Esophagus squamous epithelium (tissue), 4 donors: ENCODE results near the gene PDSS2.

ENCODE experiments used
- POLR2A ChIP-seq, 4 donors: fragments of 450-650 bp; IDR thresholded peaks; one replicate each; pipeline ENCODE4 v1.6.1; 2017; ENCODE audit warnings: antibody characterized with exemption in 4 of 4, mild to moderate bottlenecking in 4 of 4, moderate library complexity in 3 of 4
- TF ChIP-seq, protein P1 (sequence below), 6 experiments: fragments of 450-650 bp in 4 of 6; fragments of 200-600 bp in 2 of 6; sonication (generic) in 2 of 6; IDR thresholded peaks; one replicate each; pipeline ENCODE4 v1.5.1; 2016 to 2019; ENCODE audit warnings: antibody characterized with exemption in 6 of 6, mild to moderate bottlenecking in 4 of 6, moderate library complexity in 4 of 6

DNA sequence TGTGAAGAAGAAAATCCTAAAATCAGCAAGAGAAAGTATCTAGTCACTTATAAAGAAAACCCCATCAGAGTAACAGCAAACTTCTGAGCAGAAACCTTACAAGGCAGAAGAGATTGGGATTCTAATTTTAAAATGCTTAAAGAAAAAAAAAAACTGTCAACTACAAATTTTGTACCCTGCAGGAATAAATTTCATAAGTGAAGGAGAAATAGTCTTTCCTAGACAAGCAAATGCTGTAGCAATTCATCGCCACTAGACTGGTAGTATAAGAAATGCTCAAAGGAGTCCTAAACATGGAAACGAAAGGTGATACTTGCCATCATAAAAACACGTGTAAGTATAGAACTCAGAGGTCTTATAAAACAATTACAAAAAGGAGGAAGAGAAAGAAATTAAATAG is 54.4 kb downstream of the PDSS2 start:
- TF ChIP-seq, protein P1, sequence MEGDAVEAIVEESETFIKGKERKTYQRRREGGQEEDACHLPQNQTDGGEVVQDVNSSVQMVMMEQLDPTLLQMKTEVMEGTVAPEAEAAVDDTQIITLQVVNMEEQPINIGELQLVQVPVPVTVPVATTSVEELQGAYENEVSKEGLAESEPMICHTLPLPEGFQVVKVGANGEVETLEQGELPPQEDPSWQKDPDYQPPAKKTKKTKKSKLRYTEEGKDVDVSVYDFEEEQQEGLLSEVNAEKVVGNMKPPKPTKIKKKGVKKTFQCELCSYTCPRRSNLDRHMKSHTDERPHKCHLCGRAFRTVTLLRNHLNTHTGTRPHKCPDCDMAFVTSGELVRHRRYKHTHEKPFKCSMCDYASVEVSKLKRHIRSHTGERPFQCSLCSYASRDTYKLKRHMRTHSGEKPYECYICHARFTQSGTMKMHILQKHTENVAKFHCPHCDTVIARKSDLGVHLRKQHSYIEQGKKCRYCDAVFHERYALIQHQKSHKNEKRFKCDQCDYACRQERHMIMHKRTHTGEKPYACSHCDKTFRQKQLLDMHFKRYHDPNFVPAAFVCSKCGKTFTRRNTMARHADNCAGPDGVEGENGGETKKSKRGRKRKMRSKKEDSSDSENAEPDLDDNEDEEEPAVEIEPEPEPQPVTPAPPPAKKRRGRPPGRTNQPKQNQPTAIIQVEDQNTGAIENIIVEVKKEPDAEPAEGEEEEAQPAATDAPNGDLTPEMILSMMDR (IDR thresholded peaks at IDR 0.05): no peak
- no peak for TF ChIP-seq POLR2A (IDR thresholded peaks at IDR 0.05)
